Activated CD4-positive, CD25-positive, alpha-beta regulatory T cell (primary cell): ENCODE results near the gene CCNA2.

Source experiments
- DNase-seq, 4 experiments: peaks; one replicate each; lab custom pipeline; 2025; lab: John Stamatoyannopoulos, UW

CCNA2 gene

DNA sequence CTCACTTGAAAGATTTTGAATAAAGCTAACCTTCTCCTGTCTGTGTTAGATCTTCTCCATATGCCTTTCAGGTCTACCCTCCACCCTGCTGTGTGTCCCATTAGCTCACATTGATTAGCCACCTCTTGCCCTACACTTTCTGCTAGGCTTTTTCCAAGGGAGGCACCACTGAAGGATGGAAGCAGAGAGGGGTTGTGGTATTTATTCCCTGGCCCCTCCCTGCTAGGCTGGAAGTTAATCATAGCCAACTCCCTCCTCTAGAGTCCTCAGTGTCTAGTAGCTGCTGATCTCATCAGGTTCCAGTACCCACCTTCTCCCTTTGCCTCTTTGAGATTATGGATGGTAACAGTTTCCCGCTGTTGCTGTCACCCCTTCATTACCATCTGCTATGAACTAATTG lies 49.8 kb downstream of the CCNA2 start:
- no peak for DNase-seq

DNA sequence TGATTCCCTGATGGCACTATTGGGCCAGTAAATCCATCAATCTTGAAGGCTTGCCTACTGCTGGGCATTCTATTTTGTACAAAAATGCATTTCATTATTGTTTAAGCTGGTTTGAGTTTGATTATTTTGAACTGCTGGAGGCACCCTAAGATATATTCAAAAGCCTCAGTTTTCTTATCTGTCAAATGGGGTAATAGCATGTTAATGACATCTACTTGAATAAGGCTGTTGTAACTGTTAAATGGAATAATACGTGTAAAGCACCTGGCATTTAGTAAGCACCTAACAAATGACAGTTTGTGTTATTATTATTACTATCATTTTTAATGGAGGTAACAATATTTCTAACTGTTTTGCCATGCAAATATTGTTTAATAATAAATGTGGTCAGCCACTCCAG lies 51.8 kb downstream of the CCNA2 start:
- no peak for DNase-seq

DNA sequence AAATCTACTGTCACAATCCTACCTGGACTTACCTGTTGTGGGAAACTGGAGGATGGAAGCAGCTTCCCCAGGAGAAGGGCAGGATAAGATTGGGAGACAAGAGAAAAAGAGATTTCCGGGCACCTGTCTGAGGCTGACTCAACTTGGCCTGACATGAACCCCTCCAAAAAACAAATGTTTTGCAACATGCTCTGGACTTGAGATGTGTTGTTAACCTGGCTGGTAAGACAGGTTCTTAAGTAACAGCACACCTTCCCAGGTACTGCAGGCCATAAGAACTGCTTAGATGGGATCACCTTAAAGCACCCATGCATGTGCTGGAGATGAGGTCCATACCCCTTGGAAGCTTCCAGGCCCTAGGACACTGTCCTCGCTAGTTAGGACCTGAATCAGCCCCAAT lies 54.3 kb downstream of the CCNA2 start:
- no peak for DNase-seq

GRCh38 chr4:121767166-121767565 lies 56.5 kb downstream of the CCNA2 start:
- no peak for DNase-seq
